Left renal cortex interstitium (tissue), 4 donors: ENCODE data around the gene AASDH. TPM values are rescaled to one million over a fixed set of nuclear protein-coding genes. Genes with fewer than 3 reads are reported as not detected.

Source experiments
- DNase-seq, 4 donors: peaks; one replicate each; pipeline ENCODE4 v3.0.0-alpha.2; 2013; ENCODE audit warnings: low read depth in 4 of 4, low spot score in 2 of 4, missing footprints in 1 of 4
- polyA plus RNA-seq, 4 donors: library from polyadenylated mRNA; unstranded; fragments of 120-200 nt; gene quantifications; one replicate each; pipeline ENCODE4 v1.2.1, GENCODE V29; 2013; ENCODE audit not compliant: insufficient read length in 4 of 4

AASDH gene
- polyA plus RNA-seq, 4 donors: 18.8 to 28.8 (median 25.3) TPM

DNA sequence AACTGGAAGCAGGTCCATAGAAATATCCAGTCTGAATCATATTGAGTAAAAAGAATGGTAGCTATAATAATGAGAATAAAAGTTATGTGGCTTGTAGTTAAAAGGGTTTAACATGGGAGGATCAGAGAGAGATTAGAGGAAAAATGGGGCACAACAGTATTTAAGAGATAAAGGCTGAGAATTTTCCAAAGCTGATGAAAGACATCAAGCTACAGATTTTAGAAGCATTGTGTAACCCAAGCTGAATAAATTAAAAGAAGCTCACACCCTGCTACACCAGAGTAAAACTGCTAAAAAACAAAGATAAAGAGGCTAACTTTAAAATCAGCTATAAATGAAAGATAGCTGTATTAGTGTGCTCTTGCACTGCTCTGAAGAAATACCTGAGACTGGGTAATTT, 94.2 kb downstream of the AASDH start:
- no peak for DNase-seq

DNA sequence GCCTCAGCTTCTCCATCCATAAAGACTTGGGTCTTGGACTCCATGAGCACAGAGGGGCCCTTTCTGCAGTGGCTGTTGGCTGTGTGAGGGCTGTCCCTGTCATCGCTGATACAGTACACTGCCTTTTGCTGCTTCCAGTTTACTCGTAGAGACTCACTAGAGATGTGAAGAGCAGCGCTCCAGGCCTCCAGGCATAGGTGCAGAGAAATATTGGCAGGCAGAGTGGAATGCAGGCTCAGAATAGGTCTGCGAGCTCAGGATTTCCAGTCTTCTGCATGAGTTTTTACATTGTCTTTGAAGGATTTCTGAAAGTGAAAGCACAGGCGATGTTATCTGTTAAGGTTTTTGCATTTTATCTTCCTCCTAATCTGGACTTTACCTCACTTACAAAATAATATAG, 97.4 kb downstream of the AASDH start:
- no peak for DNase-seq

DNA sequence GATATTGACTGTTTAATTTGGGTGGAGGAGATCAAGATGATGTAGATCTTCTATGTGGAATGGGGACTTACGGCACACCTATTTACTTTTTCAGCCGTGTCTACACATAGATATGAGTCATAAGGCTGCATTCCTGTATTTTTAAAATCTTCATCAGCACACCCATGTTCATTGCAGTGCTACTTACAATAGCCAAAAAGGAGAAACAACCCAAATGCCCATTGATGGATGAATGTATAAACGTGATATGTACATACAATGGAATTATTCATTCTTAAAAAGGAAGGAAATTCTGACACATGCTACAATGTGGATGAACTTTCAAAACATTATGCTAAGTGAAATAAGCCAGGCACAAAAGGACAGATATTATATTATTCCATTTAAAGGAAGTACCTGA, 98.6 kb downstream of the AASDH start:
- no peak for DNase-seq

Other genes with a start within 250 kb of the AASDH start
- gene PPAT, start 48.1 kb upstream of the AASDH start, polyA plus RNA-seq: 10 to 100 TPM; 24.7 to 30.3 (median 25.2) TPM
- 100 to 1,000 TPM; 104 to 123 (median 118) TPM for gene PAICS, start 48.8 kb upstream of the AASDH start, polyA plus RNA-seq
- 100 to 1,000 TPM; 118 to 128 (median 125) TPM for gene SRP72, start 80.1 kb upstream of the AASDH start, polyA plus RNA-seq
- gene ARL9, start 118.3 kb upstream of the AASDH start, polyA plus RNA-seq: 1 to 10 TPM in 3 of 4 donors, under 1 TPM in 1; 0.62 to 2.0 (median 1.2) TPM